ENCODE results near the gene GPI. TPM values are rescaled to one million over a fixed set of nuclear protein-coding genes. Genes with fewer than 3 reads are reported as not detected.

The GPI gene
- total RNA-seq, 1 donor from 2014 or later = 124 TPM

Other genes starting within 250 kb of the GPI start
- 63.7 and 73.7 TPM in 2 replicates for gene LSM14A, start 192.7 kb upstream of the GPI start, total RNA-seq
- gene GARRE1, start 110.6 kb upstream of the GPI start, total RNA-seq = 8.4 and 9.8 TPM in 2 replicates
- 23.9 and 28.3 TPM in 2 replicates for gene PDCD2L, start 39.2 kb downstream of the GPI start, total RNA-seq
- 91.5 and 102 TPM in 2 replicates for gene UBA2, start 63.2 kb downstream of the GPI start, total RNA-seq
- gene WTIP, start 116.6 kb downstream of the GPI start, total RNA-seq = 22.1 and 32.3 TPM in 2 replicates